Progenitor cell of endocrine pancreas (in vitro differentiated cells): Measurements from ENCODE around the gene NCKAP5. TPM values are rescaled to one million over a fixed set of nuclear protein-coding genes. Genes with fewer than 3 reads are reported as not detected.

ENCODE experiments used
- DNase-seq: peaks from one replicate; pipeline ENCODE4 v3.0.0; 2021; ENCODE audit warnings: low spot score; ENCODE audit not compliant: unreplicated experiment
- H3K27ac Mint-ChIP-seq: 2 replicates; pipeline ENCODE4 v1.8.0; 2021; ENCODE audit warnings: mild to moderate bottlenecking, moderate library complexity, mixed read lengths
- H3K27me3 Mint-ChIP-seq: 2 replicates; pipeline ENCODE4 v1.8.0; 2021; ENCODE audit warnings: mixed read lengths
- H3K36me3 Mint-ChIP-seq: 2 replicates; pipeline ENCODE4 v1.8.0; 2022; ENCODE audit warnings: mixed read lengths; ENCODE audit not compliant: insufficient read depth
- H3K4me1 Mint-ChIP-seq: 2 replicates; pipeline ENCODE4 v1.8.0; 2021; ENCODE audit warnings: low read depth, mixed read lengths
- H3K4me3 Mint-ChIP-seq: 2 replicates; pipeline ENCODE4 v1.8.0; 2021; ENCODE audit warnings: low read depth, mild to moderate bottlenecking, moderate library complexity, mixed read lengths
- H3K9me3 Mint-ChIP-seq: 2 replicates; pipeline ENCODE4 v1.8.0; 2021; ENCODE audit warnings: low read depth, mixed read lengths
- total RNA-seq: library from RNA; stranded (reverse); gene quantifications from 2 replicates; pipeline ENCODE4 v1.2.1, GENCODE V29; 2021
- TF ChIP-seq, protein P1 (sequence below): fragments of 200-600 bp; sonication (generic); IDR thresholded peaks from one replicate; pipeline ENCODE4 v1.5.0; 2021; ENCODE audit warnings: antibody characterized with exemption, mild to moderate bottlenecking; ENCODE audit not compliant: unreplicated experiment

Gene NCKAP5
- total RNA-seq, 1 donor from 2014 or later, result 1.7 TPM

DNA sequence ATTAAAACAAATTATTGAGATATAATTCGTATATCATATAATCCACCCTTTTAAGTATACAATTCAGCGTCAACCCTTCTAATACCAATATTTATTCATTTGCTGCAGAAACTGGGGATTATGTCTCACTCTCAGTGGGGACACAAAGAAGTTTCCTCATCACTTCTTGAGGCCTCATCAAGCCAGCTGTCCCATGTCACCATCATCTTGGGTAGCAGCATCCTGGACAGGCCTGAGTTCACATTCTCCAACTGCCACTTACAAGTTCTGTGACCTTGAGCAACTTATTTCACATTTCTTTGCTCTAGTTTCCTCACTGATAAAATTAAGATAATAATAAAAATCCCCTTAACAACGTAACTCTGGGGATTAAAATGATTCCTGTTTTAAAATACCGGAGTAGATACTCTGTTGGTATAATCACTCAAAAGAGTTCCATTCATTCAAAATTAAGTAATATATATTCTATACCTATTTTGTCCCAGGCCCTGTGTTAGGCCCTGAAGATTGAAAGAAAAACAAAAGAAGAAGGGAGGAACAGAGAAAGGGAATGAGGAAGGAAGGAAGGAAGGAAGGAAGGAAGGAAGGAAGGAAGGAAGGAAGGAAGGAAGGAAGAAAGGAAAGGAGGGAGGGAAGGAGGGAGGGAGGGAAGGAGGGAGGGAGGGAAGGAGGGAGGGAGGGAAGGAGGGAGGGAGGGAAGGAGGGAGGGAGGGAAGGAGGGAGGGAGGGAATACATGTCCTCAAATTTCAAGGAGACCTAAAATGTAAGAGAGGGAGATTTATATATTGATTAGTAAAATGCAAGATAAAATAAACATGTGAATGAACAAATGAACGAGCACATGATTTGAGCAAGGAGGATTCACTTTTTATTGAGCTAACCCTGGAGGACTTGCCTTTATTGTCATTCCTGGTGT, 42.4 kb downstream of the NCKAP5 start:
- H3K9me3 Mint-ChIP-seq, result no peaks in the 10 kb centered on the region
- H3K36me3 Mint-ChIP-seq, result no peaks in the 10 kb centered on the region
- peaks cover 20% of the 10 kb centered on the region for H3K27me3 Mint-ChIP-seq
- DNase-seq, result no peak
- H3K27ac Mint-ChIP-seq, result no peak overlapping the region
- H3K4me1 Mint-ChIP-seq, result no peaks in the 10 kb centered on the region
- TF ChIP-seq, protein P1, sequence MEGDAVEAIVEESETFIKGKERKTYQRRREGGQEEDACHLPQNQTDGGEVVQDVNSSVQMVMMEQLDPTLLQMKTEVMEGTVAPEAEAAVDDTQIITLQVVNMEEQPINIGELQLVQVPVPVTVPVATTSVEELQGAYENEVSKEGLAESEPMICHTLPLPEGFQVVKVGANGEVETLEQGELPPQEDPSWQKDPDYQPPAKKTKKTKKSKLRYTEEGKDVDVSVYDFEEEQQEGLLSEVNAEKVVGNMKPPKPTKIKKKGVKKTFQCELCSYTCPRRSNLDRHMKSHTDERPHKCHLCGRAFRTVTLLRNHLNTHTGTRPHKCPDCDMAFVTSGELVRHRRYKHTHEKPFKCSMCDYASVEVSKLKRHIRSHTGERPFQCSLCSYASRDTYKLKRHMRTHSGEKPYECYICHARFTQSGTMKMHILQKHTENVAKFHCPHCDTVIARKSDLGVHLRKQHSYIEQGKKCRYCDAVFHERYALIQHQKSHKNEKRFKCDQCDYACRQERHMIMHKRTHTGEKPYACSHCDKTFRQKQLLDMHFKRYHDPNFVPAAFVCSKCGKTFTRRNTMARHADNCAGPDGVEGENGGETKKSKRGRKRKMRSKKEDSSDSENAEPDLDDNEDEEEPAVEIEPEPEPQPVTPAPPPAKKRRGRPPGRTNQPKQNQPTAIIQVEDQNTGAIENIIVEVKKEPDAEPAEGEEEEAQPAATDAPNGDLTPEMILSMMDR, result no peak
- no peak overlapping the region for H3K4me3 Mint-ChIP-seq

DNA sequence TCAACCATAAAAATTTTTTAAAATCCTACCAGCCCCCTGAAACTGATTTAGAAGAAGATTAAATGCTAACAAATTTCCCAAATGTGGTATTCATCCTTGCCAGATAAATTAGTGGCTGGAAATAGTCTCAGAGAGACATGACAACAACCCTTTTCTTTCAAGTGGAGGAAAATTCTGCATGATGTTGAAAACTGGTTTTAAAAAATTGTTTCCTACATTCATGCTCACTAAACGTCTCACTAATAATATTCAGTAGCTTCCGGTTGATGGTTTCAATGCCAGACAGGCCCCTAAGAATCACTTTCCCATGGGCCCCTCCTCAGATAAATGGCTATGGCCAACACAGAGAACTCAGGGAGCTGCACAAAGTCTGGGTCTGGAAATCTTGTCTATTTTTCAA, 43.2 kb downstream of the NCKAP5 start:
- no peak overlapping the region for H3K27ac Mint-ChIP-seq
- H3K4me1 Mint-ChIP-seq, result no peaks in the 10 kb centered on the region
- TF ChIP-seq, protein P1, result no peak
- peaks cover 20% of the 10 kb centered on the region for H3K27me3 Mint-ChIP-seq
- DNase-seq, result no peak
- no peak overlapping the region for H3K4me3 Mint-ChIP-seq
- H3K36me3 Mint-ChIP-seq, result no peaks in the 10 kb centered on the region
- H3K9me3 Mint-ChIP-seq, result no peaks in the 10 kb centered on the region

DNA sequence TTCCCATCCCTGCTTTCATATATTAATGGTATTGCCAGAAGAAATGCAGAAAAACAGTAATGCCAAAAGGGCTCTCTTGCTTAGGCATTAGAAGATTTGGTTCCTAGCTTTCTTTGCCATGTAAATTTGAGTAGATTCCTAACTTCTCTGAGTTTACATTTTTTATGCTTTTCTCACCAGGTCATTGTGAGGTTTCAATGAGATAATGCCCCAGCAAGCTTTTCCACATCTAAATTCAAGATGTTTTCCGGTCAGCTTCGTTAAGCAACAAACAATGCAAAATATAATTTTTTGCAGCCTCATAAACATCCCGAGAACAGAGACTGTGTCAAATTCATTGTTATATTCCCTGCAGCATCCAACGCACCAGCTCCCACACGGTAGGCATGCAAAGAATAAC, 44.9 kb downstream of the NCKAP5 start:
- no peaks in the 10 kb centered on the region for H3K4me1 Mint-ChIP-seq
- H3K27me3 Mint-ChIP-seq, result peaks cover 20% of the 10 kb centered on the region
- H3K9me3 Mint-ChIP-seq, result no peaks in the 10 kb centered on the region
- no peak overlapping the region for H3K27ac Mint-ChIP-seq
- no peak for DNase-seq
- H3K4me3 Mint-ChIP-seq, result no peak overlapping the region
- TF ChIP-seq, protein P1, result no peak
- H3K36me3 Mint-ChIP-seq, result no peaks in the 10 kb centered on the region

DNA sequence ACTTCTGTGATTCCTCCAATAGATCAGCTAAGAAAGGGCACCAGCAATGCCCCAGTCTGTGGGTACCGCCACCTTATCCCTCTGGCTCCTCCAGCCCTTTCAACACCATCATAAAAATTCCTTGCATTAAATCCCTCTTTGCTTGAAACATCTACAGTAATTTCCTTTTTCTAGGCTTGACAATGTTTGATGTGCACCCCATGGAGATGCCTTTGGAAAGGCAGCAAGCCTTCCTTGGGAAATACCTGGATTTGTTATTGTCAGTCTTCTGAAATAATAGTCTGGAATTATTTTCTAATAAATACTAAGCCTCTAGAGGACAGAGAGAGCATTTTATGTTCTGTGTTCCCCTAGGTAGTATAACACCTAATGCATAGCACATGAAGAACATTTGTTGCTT, 46.1 kb downstream of the NCKAP5 start:
- Mint-ChIP-seq H3K4me1 (no peaks in the 10 kb centered on the region), H3K4me3 (no peak overlapping the region), H3K9me3 (no peaks in the 10 kb centered on the region), H3K36me3 (no peaks in the 10 kb centered on the region), H3K27me3 (peaks cover 22% of the 10 kb centered on the region), H3K27ac (no peak overlapping the region)
- no peak for DNase-seq
- TF ChIP-seq, protein P1, result no peak

DNA sequence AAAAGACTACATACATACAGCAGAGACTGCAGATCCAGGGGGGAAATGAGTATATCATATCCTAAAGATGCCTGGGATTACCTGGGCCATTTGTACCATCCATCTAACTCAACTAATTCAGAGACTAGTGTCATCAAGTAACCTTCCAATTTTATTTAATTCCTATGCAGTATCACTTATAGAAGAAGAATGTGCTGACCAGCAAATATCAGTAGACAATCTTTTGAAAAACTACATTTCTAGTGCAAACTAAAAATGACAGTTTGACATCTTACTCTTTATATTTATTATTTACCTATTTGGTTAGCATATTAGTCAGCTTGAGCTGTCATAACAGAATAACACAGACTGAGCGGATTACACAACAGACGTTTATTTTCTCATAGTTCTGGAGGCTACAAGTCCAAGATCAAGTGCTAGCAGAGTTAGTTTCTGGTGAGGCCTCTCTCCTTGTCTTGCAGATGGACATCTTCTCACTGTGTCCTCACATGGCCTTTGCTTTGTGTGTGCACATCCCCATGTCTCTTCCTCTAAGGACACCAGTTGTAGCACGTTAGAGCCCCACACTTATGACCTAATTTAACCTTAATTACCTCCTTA, 47.0 kb downstream of the NCKAP5 start:
- Mint-ChIP-seq H3K36me3 (no peaks in the 10 kb centered on the region), H3K27me3 (peaks cover 22% of the 10 kb centered on the region)
- TF ChIP-seq, protein P1, result no peak

More for the DNA sequence above, 47.0 kb downstream of the NCKAP5 start:
- H3K4me1 Mint-ChIP-seq, result no peaks in the 10 kb centered on the region
- no peak overlapping the region for H3K4me3 Mint-ChIP-seq
- no peak for DNase-seq
- H3K27ac Mint-ChIP-seq, result no peak overlapping the region
- no peaks in the 10 kb centered on the region for H3K9me3 Mint-ChIP-seq
